ENCODE measurements around the gene DDIT4.
"Not testable (repeated sequence)": the region's sequence is repeated elsewhere in the genome, so short reads cannot be mapped to it uniquely, and the experiment has no call there.

The DDIT4 gene

GRCh38 chr10:72267819-72268399 lies 5.8 kb upstream of the DDIT4 start:
- no peak for DNase-seq

DNA sequence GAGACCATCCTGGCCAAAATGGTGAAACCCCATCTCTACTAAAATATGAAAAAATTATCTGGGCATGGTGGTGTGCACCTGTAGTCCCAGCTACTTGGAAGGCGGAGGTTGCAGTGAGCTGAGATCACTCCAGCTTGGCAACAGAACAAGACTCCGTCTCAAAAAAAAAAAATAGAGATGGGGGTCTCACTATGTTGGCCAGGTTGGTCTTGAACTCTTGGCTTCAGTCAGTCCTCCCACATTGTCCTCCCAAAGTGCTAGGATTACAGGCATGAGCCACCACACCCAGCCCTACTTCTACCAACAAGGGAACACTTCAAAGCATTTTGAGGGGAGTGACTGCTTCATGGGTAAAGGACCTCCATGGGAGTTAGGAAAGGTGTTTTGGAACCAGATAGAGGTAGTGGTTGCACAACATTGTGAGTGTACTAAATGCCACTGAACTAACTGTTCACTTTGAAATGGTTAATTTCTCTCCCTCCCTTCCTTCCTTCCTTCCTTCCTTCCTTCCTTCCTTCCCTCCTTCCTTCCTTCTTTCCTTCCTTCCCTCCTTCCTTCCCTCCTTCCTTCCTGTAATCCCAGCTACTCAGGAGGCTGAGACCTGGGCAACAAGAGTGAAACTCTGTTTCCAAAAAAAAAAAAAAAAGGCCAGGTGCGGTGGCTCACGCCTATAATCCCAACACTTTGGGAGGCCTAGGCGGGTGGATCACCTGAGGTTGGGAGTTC lies 5.1 kb upstream of the DDIT4 start:
- not testable (repeated sequence) for DNase-seq

DNA sequence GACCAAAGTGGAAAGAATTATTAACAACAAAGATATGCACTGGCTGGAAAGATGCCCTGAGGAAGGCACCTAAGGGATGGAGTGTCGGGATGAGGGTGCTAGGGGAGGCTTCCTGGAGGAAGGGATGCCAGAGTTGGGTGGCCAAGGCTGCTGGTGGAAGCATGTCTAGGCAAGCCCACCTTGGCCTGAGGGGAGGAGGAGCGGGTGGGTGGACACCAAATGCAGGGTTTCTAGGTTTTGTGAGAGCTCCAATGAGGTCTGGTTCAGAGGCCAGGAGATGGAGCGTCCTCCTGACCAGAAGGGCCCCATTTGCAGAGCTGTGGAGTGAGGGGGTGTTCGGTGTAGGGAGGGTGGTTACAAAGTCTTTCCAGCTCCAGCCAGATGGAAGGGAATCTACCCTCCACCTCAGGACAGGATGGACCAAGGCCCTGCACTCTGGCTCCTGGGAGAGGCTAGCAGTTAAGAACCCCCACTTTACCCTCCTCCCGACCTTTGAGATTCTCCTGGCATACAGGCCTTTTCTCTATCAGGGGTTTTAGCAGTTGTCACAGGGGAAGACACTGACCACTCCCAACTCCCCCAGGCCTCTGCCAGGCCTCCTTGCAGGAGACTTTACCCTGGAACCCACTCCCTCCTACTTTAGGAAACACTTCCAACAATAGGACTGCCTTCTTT lies 3.0 kb upstream of the DDIT4 start:
- no peak for DNase-seq

- DNase-seq = no peak
Measured at GRCh38 chr10:72272689-72273409, 875 bp upstream of the DDIT4 start.

- DNase-seq = no peak
Measured at GRCh38 chr10:72274213-72274729, 547 bp downstream of the DDIT4 start.

DNA sequence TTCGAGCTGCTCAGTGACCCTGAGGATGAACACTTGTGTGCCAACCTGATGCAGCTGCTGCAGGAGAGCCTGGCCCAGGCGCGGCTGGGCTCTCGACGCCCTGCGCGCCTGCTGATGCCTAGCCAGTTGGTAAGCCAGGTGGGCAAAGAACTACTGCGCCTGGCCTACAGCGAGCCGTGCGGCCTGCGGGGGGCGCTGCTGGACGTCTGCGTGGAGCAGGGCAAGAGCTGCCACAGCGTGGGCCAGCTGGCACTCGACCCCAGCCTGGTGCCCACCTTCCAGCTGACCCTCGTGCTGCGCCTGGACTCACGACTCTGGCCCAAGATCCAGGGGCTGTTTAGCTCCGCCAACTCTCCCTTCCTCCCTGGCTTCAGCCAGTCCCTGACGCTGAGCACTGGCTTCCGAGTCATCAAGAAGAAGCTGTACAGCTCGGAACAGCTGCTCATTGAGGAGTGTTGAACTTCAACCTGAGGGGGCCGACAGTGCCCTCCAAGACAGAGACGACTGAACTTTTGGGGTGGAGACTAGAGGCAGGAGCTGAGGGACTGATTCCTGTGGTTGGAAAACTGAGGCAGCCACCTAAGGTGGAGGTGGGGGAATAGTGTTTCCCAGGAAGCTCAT lies 1.1 kb downstream of the DDIT4 start:
- no peak for DNase-seq

- DNase-seq = no peak
Measured at GRCh38 chr10:72275351-72276012, 1.8 kb downstream of the DDIT4 start.

DNA sequence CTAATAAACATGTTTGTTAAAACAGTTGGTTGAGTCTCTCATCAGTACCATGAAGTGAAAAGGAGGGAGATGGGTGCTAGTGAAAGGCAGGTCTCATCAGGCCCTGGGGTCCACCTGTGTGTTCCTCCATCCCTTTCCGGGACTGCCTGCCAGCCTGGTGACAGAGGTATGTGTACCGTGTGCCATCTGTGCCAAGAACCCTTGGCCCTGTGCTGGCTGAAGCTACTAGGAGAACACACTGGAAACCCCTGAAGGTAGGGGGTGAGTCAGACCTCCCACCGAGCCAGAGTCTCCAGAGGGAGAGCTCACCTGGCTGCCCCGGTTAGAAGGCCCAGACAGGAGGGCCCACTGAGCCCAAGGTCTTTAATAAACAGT lies 2.3 kb downstream of the DDIT4 start:
- no peak for DNase-seq

DNA sequence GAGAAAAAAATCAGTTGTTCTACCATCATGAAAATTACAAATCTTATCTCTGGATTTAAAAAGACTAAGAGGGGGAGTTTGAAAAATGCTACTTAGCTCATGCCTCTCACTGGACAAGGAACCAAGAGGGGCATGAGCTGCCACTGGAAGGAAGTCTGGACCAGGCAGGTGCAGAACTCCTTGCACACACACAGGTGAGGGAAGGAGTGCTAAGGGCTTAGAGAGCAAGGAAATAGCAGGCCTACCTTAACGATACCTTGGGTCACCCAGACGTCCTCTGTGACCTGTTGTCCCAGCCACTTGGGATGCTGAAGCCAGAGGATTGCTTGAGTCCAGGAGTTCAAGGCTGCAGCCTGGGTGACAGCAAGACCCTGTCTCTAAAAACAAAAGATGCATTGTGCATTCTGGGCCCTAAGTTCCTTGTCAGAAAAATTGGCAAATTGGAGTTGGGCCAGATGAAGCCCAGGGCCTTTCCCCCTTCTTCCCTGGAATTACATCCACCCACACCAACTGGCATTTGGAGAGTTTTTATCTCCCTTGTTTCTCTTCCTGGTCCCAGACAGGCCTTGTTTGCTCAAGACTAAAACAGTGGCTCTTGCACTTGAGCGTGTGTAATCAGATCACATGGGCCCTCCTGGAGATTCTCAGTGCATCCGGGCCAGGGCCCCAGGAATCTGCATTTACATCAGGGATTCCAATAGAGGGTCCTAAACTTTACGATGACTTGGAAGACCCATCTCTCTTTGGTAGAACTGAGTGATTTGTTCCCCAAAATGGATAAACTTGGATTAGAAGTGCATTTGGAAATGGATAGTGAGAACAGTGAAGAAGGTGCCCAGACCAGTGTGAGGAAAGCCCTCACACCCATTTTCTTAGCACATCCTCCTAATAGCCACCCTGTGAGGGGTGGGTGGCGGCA lies 3.0 kb downstream of the DDIT4 start:
- DNase-seq = no peak

DNA sequence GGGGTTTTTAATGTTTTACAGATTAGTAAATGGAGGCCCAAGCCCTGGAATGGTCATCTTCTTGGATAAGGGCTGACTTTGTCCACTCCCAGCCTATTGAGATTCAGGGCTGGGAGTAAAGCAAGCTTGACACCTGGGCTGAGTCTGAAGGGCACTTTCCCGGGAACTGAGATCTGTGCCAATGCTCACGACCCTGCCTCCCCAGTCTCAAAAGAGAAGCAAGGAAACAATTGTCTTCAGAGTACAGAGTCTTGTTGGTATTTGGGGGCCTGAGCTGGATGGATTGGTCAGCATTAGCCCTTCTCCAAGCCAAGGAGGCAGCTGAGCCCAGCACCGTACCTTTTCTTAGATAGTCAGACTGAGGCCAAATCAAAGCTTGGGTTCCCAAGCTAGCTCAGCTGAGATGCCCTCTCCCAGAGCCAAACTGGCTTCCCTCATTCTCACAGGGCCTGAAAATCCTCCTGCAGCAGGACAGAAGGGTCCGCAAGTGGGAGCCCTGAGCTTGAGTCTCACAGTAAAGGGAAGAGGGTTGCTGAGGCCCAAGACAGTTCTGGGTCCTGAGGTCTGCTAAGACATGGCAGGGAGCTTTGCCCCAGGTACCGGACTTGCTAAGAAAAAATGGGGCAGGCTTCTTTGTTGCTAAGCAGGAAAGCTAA lies 3.7 kb downstream of the DDIT4 start:
- DNase-seq = no peak

DNA sequence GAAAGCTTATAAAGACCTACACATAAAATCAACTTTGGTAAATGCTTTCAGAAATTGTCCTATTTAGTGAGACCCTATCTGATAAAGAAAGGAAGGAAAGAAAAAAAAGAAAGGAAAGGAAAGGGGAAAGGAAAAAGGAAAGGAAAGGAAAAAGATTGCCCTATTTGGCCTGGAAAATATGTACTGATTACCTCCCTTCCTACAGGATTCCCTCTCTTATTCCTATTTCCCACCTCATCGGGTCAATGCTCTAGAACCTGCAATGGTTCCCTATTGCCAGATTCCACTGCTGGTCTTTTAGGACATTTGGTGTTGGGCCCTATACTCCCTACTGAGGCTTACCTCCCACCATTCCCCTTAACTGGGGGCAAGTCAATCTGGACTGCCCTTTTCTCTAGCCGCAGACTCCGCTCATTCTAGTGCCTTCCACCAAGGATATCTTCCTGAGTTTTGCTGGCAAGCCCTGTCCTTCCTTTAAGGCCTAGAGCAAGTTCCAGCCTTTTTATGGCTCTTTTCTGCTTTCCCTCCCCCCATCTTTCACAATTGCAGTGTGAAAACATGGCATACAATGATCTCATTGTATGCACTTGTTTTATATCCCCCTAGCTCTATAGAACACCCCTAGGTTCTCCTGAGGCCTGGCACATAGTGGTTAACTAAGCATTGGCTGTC lies 4.4 kb downstream of the DDIT4 start:
- DNase-seq = no peak

DNA sequence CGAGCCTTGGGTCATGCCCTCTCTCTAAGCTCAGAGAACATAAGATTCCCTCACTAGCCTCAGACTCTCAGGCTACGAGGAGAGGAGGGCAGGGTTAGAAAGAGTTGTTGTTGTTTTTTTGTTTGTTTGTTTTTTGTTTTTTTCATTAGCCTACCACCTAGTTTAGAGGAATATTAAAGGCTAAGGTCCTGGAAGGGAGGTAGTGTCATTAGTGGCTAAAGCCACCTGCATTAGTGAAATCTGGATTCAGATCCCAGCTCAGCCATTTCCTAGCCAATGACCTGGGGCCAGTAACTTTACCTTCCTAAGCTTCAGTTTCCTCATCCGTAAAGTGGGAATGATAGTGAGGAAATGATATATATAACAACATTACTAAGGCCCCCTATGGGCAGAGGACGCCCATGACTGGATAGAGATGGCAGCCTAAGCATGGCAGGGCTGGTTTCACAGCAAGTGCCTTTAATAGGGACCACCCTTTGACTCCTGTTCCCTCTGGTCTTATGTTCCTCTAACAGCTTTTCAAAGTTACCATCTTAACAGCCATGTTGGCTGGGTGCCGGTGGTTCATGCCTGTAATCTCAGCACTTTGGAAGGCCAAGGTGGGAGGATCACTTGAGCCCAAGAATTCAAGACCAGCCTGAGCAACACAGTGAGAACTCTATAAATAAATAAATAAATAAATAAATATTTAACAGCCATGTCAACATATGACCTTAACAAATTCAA lies 5.1 kb downstream of the DDIT4 start:
- no peak for DNase-seq

- not testable (repeated sequence) for DNase-seq
Measured at GRCh38 chr10:72279587-72279986, 5.9 kb downstream of the DDIT4 start.

- no peak for DNase-seq
Measured at GRCh38 chr10:72283131-72283530, 9.4 kb downstream of the DDIT4 start.

DNA sequence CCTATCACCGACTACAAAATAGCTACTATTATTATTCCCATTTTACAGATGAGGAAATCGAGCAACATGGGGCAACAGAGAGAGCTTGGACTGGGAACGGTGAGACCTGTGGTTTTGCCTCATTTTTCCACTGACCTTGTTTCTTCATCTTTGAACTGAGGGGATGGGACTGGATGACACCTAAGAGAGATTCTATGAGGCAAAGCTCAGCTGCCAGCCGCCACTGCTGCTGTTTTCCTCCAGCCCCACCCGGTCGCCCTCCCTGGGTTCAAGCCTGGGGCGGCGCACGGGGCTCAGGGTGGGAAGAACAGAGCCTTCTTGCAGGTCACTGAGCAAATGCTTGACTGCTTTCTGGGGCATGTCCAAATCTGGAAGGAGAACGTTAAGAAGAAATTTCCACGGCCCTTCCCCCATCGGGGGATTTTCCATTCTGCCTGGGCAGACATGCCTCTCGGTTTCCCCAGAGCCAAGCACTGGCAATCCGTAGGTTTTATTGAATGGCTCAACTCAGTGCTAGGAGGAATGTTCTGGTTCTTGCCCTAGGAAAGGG lies 12.3 kb downstream of the DDIT4 start:
- no peak for DNase-seq

DNA sequence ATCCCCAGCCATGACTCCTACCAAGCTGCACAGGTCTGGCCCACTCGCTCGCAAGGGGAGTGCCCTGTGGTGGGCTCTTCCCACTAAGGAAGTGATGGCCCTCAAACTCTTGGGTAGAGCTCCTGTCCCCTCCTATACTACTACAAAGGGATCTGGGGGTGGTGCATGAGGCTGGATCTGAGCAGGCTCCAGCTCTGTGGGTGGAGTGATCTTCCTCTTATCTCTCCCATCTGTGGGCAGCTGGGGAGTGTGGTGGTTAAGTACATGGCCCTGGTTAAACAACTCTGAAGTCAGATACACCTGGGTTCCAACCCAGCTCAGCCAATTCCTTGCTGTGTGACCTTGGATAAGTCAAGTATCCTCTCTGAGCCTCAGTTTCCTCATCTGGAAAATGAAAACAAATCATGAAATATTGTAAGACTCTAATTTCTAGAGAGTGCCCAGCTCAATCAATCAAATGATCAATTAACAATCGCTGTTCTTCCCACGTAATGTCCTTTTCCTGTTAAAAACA lies 17.4 kb downstream of the DDIT4 start:
- DNase-seq = no peak

DNA sequence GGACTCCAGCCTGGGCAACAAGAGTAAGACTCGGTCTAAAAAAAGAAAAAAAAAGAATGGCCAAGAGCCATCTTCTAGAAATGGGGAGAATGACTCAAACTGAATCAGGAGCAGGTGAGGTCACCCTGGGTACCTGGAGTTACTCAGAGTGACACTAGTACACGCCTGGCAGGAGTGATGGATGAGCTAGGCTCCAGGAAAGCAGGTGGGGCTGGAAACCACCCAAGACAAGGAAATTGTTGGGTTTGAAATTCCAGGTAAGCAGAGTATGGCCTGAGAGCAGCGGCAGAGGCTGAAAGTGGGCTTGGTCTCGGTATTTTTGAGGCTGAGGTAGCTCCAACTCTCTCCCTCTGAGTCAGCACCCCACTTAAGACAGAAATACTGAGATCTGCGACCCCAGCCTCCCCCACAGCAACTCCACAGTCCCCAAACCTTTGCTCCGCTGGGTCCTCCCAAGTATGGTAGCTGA lies 18.5 kb downstream of the DDIT4 start:
- no peak for DNase-seq

DNA sequence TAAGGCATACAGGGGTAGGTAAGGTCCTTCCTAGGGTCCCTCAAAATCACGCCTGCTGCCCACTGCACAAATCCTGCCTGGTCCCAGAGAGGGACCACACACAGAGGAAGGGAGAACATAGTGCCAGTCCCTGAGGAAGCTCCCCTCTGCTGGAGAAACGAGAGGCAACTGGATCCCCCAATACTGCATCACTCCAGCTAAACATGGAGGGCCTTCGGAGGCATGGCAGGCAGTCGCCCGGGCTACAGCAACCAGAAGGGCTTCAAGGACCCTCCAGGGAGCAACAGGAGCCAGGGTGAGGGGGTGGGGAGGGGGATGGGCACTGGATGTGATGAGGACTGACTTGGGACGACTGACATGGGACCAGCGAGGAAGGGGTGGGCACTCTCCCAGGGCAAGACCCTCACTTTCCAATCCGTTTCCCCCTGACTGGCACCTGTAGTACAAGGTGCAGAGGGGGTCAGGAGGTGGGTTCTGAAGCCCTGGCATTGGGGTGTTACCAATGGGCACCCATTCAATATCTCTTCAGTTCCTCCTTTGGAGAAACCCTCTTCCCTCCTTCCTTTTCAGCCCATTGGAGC lies 21.7 kb downstream of the DDIT4 start:
- no peak for DNase-seq

All from SIG-M5 (cell line).